CD4-positive, alpha-beta memory T cell (primary cell): ENCODE results near the gene STK32B. TPM values are rescaled to one million over a fixed set of nuclear protein-coding genes. Genes with fewer than 3 reads are reported as not detected.

Source experiments
- CTCF ChIA-PET: fragments of 350-600 bp; sonication (Branson Sonifier 250); formaldehyde crosslinking; loops from one replicate; lab custom pipeline; 2021; ENCODE audit warnings: inconsistent platforms; ENCODE audit not compliant: partially characterized antibody; lab: Charles Lee
- POLR2A ChIA-PET: fragments of 350-600 bp; sonication (Branson Sonifier 250); formaldehyde crosslinking; loops from one replicate; lab custom pipeline; 2021; ENCODE audit not compliant: partially characterized antibody; lab: Charles Lee
- DNase-seq, 5 donors: peaks; one replicate each; pipeline versions ENCODE4 v3.0.0 to v3.0.0-alpha.2; 2020 to 2022; ENCODE audit warnings: mixed read lengths in 1 of 5
- H3K27ac ChIP-seq: one replicate; pipeline ENCODE4 v1.7.0; 2013; ENCODE audit warnings: low read depth, low read length
- H3K27me3 ChIP-seq: 2 replicates; pipeline ENCODE4 v1.7.0; 2013; ENCODE audit warnings: mild to moderate bottlenecking, low read length, moderate library complexity; ENCODE audit not compliant: insufficient read depth
- H3K36me3 ChIP-seq: 2 replicates; pipeline ENCODE4 v1.7.0; 2013; ENCODE audit warnings: mild to moderate bottlenecking, low read length, moderate library complexity; ENCODE audit not compliant: insufficient read depth
- H3K4me1 ChIP-seq: 2 replicates; pipeline ENCODE4 v1.7.0; 2013; ENCODE audit warnings: mild to moderate bottlenecking, low read length, moderate library complexity; ENCODE audit not compliant: insufficient read depth
- H3K4me3 ChIP-seq, 2 donors: one replicate each; pipeline ENCODE4 v1.7.0; 2013; ENCODE audit warnings: low read length in 2 of 2, mild to moderate bottlenecking in 1 of 2
- H3K9me3 ChIP-seq, 2 donors: one replicate each; pipeline ENCODE4 v1.7.0; 2013; ENCODE audit warnings: low read length in 2 of 2, control low read depth in 1 of 2; ENCODE audit not compliant: control insufficient read depth in 1 of 2
- H3K27ac Mint-ChIP-seq, 7 donors: one replicate each; pipeline ENCODE4 v1.8.0; 2020 to 2021; ENCODE audit warnings: mixed read lengths in 7 of 7, mild to moderate bottlenecking in 6 of 7, inconsistent platforms in 3 of 7, moderate library complexity in 3 of 7
- H3K27me3 Mint-ChIP-seq, 2 donors: one replicate each; pipeline ENCODE4 v1.8.0; 2020 to 2021; ENCODE audit warnings: mixed read lengths in 2 of 2
- H3K36me3 Mint-ChIP-seq, 2 donors: one replicate each; pipeline ENCODE4 v1.8.0; 2020 to 2021; ENCODE audit warnings: mixed read lengths in 2 of 2, inconsistent platforms in 1 of 2, mild to moderate bottlenecking in 1 of 2
- H3K4me1 Mint-ChIP-seq, 4 donors: one replicate each; pipeline ENCODE4 v1.8.0; 2020 to 2021; ENCODE audit warnings: mixed read lengths in 4 of 4, mild to moderate bottlenecking in 1 of 4
- H3K4me3 Mint-ChIP-seq, 8 donors: one replicate each; pipeline ENCODE4 v1.8.0; 2020 to 2021; ENCODE audit warnings: mixed read lengths in 8 of 8, mild to moderate bottlenecking in 7 of 8, moderate library complexity in 6 of 8, inconsistent platforms in 3 of 8
- H3K9me3 Mint-ChIP-seq, 8 donors: one replicate each; pipeline ENCODE4 v1.8.0; 2020 to 2021; ENCODE audit warnings: mixed read lengths in 8 of 8, mild to moderate bottlenecking in 5 of 8, inconsistent platforms in 3 of 8, moderate library complexity in 1 of 8
- intact Hi-C: fragments of 100-400 bp; cut with micrococcal nuclease; formaldehyde crosslinking; loops from one replicate; pipeline ENCODE4 v1.15.1; 2023
- polyA plus RNA-seq, 2 donors: library from polyadenylated mRNA; unstranded; fragments of 300-500 nt; fragmentation: Illumina TruSeq; gene quantifications; one replicate each; pipeline ENCODE4 v1.2.3, GENCODE V29; 2021
- total RNA-seq, 2 experiments: library from RNA; stranded (reverse); gene quantifications; one replicate each; pipeline ENCODE4 v1.2.3, GENCODE V29; 2021

Gene STK32B
- total and polyA plus RNA-seq, 4 experiments from 2014 or later: not detected

DNA sequence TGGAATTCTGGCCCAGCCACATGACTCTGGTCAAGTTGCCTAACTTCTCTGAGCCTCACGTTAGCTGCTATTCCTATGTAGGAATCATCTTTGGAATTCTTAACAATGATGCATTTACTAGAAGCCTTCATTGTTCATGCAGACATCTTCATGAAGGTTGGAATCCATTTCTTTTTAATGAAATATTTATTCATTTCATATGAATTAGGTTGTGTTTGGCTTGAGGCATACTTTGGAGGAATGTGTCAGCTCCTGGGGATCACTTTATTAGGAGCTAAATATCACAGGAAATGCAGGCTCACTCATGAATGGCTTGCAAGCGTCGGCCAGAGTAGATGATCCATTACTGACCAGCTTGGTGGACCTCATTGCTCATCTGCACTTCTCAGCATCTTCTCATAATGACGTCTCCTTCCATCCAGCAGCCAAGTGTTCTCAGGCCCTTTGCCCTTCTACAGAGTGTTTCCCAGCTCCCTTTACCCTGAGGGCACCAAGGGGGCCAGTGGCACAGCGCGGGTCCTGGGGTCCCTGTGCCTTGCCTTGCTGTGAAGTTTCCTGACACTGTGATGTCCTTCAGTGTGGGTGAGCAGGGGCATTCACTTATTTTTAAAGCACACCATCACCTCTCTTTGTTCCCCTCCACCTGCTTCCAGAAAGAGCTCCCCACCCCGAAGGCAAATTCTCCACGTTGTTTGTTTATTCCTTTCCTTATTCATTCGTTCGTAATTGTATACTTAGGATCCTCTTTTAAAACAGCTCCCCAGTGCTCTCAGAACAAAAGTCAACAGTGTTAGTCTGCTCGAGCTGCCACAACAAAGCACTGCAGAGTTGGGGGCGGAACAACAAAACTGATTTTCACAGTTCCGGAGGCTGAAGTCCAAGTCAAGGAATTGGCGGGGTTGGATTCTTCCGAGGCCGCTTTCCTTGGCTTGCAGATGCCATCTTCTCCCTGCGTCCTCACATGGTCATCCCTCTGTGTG is 106.8 kb downstream of the STK32B start:
- H3K4me3 ChIP-seq: no peak overlapping the region
- Mint-ChIP-seq H3K9me3 (peaks cover 0 to 6% (median 0%) of the 10 kb centered on the region in 8 donors), H3K4me3 (no peak overlapping the region), H3K27me3 (peaks cover 2% of the 10 kb centered on the region in 2 donors), H3K4me1 (no peaks in the 10 kb centered on the region), H3K27ac (no peak overlapping the region), H3K36me3 (no peaks in the 10 kb centered on the region)
- intact Hi-C loops: no loop called here
- H3K4me1 ChIP-seq: no peaks in the 10 kb centered on the region
- H3K27ac ChIP-seq: no peak overlapping the region
- DNase-seq: no peak
- no peaks in the 10 kb centered on the region for H3K9me3 ChIP-seq
- POLR2A ChIA-PET: no interaction called here
- no peaks in the 10 kb centered on the region for H3K27me3 ChIP-seq
- H3K36me3 ChIP-seq: no peaks in the 10 kb centered on the region
- CTCF ChIA-PET: no interaction called here

DNA sequence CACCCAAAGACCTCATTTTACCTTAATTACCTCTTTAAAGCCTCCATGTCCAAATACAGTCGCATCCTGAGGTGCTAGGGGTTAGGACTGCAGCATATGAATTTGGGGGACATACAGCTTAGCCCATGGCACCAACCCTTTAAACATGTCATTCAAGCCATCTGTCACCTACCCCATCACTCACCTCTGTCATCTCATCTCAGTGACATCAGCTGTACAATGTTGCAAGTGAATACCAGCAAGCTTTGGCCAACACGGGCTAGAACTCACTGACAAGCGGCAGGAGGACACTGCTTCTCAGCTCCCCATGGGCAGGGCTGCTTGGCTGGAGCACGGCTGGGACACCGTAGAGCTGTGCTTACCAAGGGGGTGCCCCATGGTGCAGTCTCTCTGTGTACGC is 107.5 kb downstream of the STK32B start:
- Histone ChIP-seq H3K9me3 (no peaks in the 10 kb centered on the region), H3K27ac (no peak overlapping the region), H3K36me3 (no peaks in the 10 kb centered on the region), H3K4me1 (no peaks in the 10 kb centered on the region), H3K4me3 (no peak overlapping the region), H3K27me3 (no peaks in the 10 kb centered on the region)
- Mint-ChIP-seq H3K4me1 (no peaks in the 10 kb centered on the region), H3K9me3 (peaks cover 0 to 6% (median 0%) of the 10 kb centered on the region in 8 donors), H3K27ac (no peak overlapping the region), H3K27me3 (peaks cover 2% of the 10 kb centered on the region in 2 donors), H3K4me3 (no peak overlapping the region), H3K36me3 (no peaks in the 10 kb centered on the region)
- ChIA-PET POLR2A (no interaction called here), CTCF (no interaction called here)
- no peak for DNase-seq
- intact Hi-C loops: no loop called here

DNA sequence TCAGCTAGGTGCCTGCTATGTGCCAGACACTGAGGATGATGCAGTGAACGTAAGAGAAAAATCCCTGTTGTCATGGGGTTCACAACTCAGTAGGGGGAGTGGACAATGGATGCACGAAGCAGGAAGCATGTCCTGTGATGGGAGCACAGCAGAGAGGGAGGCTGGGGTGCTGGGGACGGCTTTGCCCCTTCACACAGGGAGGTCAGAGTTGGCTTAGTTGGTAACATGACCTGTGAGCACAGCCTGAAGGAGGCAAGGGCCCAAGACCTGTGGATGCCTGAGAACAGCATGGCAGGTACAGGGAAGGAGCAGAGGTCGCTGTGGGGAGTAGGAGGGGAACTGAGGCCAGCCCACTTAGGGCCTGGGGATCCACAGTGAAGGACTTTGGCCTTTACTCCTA is 109.4 kb downstream of the STK32B start:
- Histone ChIP-seq H3K4me1 (no peaks in the 10 kb centered on the region), H3K27me3 (no peaks in the 10 kb centered on the region), H3K36me3 (no peaks in the 10 kb centered on the region), H3K27ac (no peak overlapping the region), H3K9me3 (no peaks in the 10 kb centered on the region), H3K4me3 (no peak overlapping the region)
- POLR2A ChIA-PET: no interaction called here
- Mint-ChIP-seq H3K9me3 (peaks cover 0 to 1% (median 0%) of the 10 kb centered on the region in 8 donors), H3K36me3 (no peaks in the 10 kb centered on the region), H3K4me3 (no peak overlapping the region), H3K4me1 (no peaks in the 10 kb centered on the region), H3K27ac (no peak overlapping the region), H3K27me3 (peaks cover under 1 to 2% of the 10 kb centered on the region in 2 donors)
- no peak for DNase-seq
- CTCF ChIA-PET: no interaction called here
- intact Hi-C loops: no loop called here

DNA sequence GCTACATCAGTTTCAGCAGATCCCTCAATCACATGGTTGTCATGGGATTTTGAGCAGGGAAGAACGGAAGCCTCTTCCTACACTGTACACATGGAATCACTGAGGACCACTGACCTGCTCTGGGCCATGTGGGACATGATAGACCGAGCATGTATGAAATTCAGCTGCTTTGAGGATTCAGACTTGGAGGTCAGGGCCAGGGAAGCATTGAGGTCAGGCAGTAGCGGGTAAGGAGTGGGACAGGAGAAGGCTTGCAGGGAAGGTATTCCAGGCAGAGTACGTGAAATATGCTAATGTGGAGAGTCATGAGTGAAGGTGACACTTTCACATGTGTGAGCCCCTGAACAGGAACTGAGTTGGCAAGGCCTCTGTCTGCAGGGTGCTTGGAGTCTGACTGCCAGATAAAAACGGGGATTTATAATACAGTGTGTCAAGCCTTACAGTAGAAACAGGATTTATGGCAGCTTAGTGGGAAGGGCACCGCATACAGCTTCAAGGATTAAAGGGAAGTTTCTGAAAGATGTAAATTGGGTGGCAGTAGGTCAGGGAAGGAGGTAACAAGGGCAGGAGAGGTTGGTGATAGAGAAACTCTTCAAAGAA is 111.7 kb downstream of the STK32B start:
- H3K27ac ChIP-seq: no peak overlapping the region
- Mint-ChIP-seq H3K4me1 (no peaks in the 10 kb centered on the region), H3K27me3 (no peaks in the 10 kb centered on the region), H3K36me3 (no peaks in the 10 kb centered on the region), H3K4me3 (no peak overlapping the region), H3K9me3 (peaks cover 0 to 4% (median 0%) of the 10 kb centered on the region in 8 donors), H3K27ac (no peak overlapping the region)
- H3K27me3 ChIP-seq: no peaks in the 10 kb centered on the region
- intact Hi-C loops: no loop called here
- H3K4me1 ChIP-seq: no peaks in the 10 kb centered on the region
- no peak overlapping the region for H3K4me3 ChIP-seq
- ChIA-PET POLR2A (no interaction called here), CTCF (no interaction called here)
- H3K36me3 ChIP-seq: no peaks in the 10 kb centered on the region
- H3K9me3 ChIP-seq: no peaks in the 10 kb centered on the region
- no peak for DNase-seq

DNA sequence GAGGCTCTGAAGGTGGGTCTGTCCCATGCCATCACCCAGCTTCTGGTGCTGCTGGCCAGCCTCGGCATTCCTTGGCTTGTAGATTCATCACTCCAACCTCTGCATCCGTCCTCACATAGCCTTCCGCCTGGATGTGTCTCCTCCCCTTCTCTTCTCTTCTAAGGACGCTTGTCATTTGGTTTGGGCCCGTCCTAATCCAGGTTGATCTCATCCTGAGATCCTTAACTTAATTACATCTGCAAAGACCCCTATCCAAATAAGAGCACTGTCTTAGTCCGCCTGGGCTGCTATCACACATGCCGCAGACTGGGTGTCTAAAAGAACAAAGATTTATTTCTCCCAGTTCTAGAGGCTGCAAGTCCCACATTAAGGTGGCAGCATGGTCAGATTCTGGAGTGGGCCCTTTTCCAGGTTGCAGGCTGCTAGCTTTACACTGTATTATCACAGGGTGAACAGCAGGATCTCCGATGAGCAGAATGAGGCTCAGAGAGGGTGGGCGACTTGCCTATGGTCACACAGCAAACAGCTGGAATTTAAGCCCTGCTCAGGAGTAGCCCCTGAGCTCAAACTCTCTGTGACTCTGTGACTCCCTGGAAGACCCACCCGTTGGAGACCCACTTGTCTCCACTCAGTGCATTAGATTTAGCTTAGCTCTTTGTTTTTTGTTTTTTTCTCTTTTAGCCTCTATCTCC is 113.1 kb downstream of the STK32B start:
- no peak for DNase-seq
- no peaks in the 10 kb centered on the region for H3K9me3 ChIP-seq
- Mint-ChIP-seq H3K27me3 (no peaks in the 10 kb centered on the region), H3K4me3 (no peak overlapping the region), H3K4me1 (no peaks in the 10 kb centered on the region), H3K9me3 (peaks cover 0 to 4% (median 0%) of the 10 kb centered on the region in 8 donors), H3K36me3 (no peaks in the 10 kb centered on the region), H3K27ac (no peak overlapping the region)
- H3K27me3 ChIP-seq: no peaks in the 10 kb centered on the region
- CTCF ChIA-PET: no interaction called here
- H3K4me3 ChIP-seq: no peak overlapping the region
- H3K36me3 ChIP-seq: no peaks in the 10 kb centered on the region
- intact Hi-C loops: no loop called here
- H3K27ac ChIP-seq: no peak overlapping the region
- no peaks in the 10 kb centered on the region for H3K4me1 ChIP-seq
- POLR2A ChIA-PET: no interaction called here

DNA sequence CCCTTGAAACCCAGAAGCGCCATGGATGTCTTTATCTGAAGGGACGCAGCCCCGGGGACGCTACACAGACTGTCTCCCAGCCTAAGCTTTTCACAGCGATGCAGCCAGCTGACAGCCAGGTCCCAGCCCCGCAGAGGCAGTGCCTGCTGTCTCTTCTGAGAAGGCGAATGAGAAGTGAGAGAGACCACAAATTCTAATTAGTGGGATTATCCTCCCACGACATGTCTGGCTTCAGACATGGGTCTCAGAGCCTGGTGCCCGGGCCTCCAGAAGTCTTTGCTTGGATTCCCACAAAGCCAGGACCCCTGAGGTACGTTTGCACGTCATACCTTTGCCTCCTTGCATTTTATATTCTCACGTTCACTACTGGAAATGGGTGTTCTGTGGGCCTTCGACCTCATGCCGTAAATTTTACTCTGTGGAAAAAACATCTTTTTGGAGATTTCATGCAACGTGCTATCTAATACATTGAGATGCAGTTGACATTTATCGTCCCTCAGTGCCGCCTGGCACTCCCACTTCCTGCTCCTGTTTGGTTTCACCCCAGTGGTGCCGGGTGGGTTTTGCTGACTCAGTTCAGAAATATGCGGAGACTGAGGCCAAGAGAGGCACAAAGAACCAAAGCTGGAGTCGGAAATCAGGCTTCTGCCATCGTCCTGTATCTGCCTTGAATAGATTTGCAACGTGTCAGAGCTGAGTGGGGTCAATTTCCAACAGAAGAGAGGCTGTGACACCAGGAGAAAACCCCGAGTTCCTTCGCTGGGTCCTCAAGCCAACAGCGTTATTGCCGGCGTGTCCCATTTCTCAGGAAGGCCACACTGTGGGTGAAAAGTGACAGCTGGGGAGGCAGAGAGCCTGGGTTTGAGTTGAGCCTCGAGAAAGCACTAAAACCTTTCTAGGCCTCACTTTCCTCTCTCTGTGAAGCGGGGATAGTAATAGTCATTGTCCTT is 114.4 kb downstream of the STK32B start:
- Mint-ChIP-seq H3K4me1 (no peaks in the 10 kb centered on the region), H3K9me3 (peaks cover 0 to 4% (median 0%) of the 10 kb centered on the region in 8 donors), H3K27ac (no peak overlapping the region), H3K27me3 (no peaks in the 10 kb centered on the region), H3K4me3 (no peak overlapping the region), H3K36me3 (no peaks in the 10 kb centered on the region)
- ChIA-PET POLR2A (no interaction called here), CTCF (no interaction called here)
- Histone ChIP-seq H3K9me3 (no peaks in the 10 kb centered on the region), H3K4me1 (no peaks in the 10 kb centered on the region), H3K27me3 (no peaks in the 10 kb centered on the region), H3K4me3 (no peak overlapping the region), H3K27ac (no peak overlapping the region), H3K36me3 (no peaks in the 10 kb centered on the region)
- intact Hi-C loops: no loop called here
- DNase-seq: no peak
